Middle frontal gyrus (tissue), 1 donor: Measurements from ENCODE around the gene PLA2G4A.

Source experiments
- DNase-seq: peaks from one replicate; pipeline ENCODE4 v3.0.0-alpha.2; 2015; ENCODE audit warnings: low spot score; ENCODE audit errors: extremely low spot score

PLA2G4A gene

GRCh38 chr1:186872291-186872690 lies 43.5 kb downstream of the PLA2G4A start:
- no peak for DNase-seq

GRCh38 chr1:186873687-186874086 lies 44.9 kb downstream of the PLA2G4A start:
- DNase-seq, result no peak

GRCh38 chr1:186875896-186876835 lies 47.4 kb downstream of the PLA2G4A start:
- DNase-seq, result peak; percentile 24

GRCh38 chr1:186878356-186878755 lies 49.6 kb downstream of the PLA2G4A start:
- no peak for DNase-seq

- no peak for DNase-seq
Measured at GRCh38 chr1:186880982-186881381, 52.2 kb downstream of the PLA2G4A start.

GRCh38 chr1:186882372-186883134 lies 53.8 kb downstream of the PLA2G4A start:
- DNase-seq, result no peak

- DNase-seq, result no peak
Measured at GRCh38 chr1:186884251-186884650, 55.5 kb downstream of the PLA2G4A start.

GRCh38 chr1:186887203-186887602 lies 58.5 kb downstream of the PLA2G4A start:
- DNase-seq, result no peak

GRCh38 chr1:186888367-186888766 lies 59.6 kb downstream of the PLA2G4A start:
- no peak for DNase-seq

GRCh38 chr1:186892936-186893335 lies 64.2 kb downstream of the PLA2G4A start:
- DNase-seq, result no peak

GRCh38 chr1:186894415-186894814 lies 65.7 kb downstream of the PLA2G4A start:
- DNase-seq, result no peak

- DNase-seq, result no peak
Measured at GRCh38 chr1:186896211-186896610, 67.5 kb downstream of the PLA2G4A start.

- DNase-seq, result no peak
Measured at GRCh38 chr1:186897008-186897407, 68.3 kb downstream of the PLA2G4A start.

GRCh38 chr1:186899577-186899976 lies 70.8 kb downstream of the PLA2G4A start:
- no peak for DNase-seq

- DNase-seq, result no peak
Measured at GRCh38 chr1:186899977-186900376, 71.2 kb downstream of the PLA2G4A start.

- no peak for DNase-seq
Measured at GRCh38 chr1:186900539-186901237, 71.9 kb downstream of the PLA2G4A start.

- DNase-seq, result no peak
Measured at GRCh38 chr1:186901631-186902030, 72.9 kb downstream of the PLA2G4A start.

- DNase-seq, result no peak
Measured at GRCh38 chr1:186903374-186904136, 74.8 kb downstream of the PLA2G4A start.

- no peak for DNase-seq
Measured at GRCh38 chr1:186904361-186904760, 75.6 kb downstream of the PLA2G4A start.

GRCh38 chr1:186905561-186905960 lies 76.8 kb downstream of the PLA2G4A start:
- DNase-seq, result no peak

- DNase-seq, result no peak
Measured at GRCh38 chr1:186915555-186915954, 86.8 kb downstream of the PLA2G4A start.
